Measurements from ENCODE around the gene SLC16A11. TPM values are rescaled to one million over a fixed set of nuclear protein-coding genes. Genes with fewer than 3 reads are reported as not detected.

SLC16A11 gene
- total RNA-seq, 1 donor from 2014 or later, result 3.6 TPM

- intact Hi-C loops (cut with micrococcal nuclease), result no loop called here
- CTCF ChIA-PET, result no interaction called here
- H3K4me1 Mint-ChIP-seq, result peaks cover 2% of the 10 kb centered on the region
- H3K36me3 Mint-ChIP-seq (ENCODE audit: low read depth), result peaks cover 53% of the 10 kb centered on the region
- ATAC-seq (ENCODE audit: low read depth) (no peak), DNase-seq (no peak)
- no peak for TF ChIP-seq CTCF (IDR thresholded peaks at IDR 0.05)
- no peak overlapping the region for H3K27ac Mint-ChIP-seq
- no peaks in the 10 kb centered on the region for H3K27me3 Mint-ChIP-seq
- POLR2A ChIA-PET, result no interaction called here
- H3K4me3 Mint-ChIP-seq, result no peak overlapping the region
- no peaks in the 10 kb centered on the region for H3K9me3 Mint-ChIP-seq
These were observed 46.7 kb downstream of the SLC16A11 start for GRCh38 chr17:6997171-6997570.

- Mint-ChIP-seq H3K9me3 (no peaks in the 10 kb centered on the region), H3K36me3 (ENCODE audit: low read depth) (peaks cover 47% of the 10 kb centered on the region), H3K4me1 (peaks cover 2% of the 10 kb centered on the region), H3K4me3 (no peak overlapping the region), H3K27ac (no peak overlapping the region), H3K27me3 (no peaks in the 10 kb centered on the region)
- DNase-seq, result no peak
- POLR2A ChIA-PET, result no interaction called here
- intact Hi-C loops (cut with micrococcal nuclease), result no loop called here
- TF ChIP-seq CTCF (IDR thresholded peaks at IDR 0.05), result no peak
- no peak for ATAC-seq (ENCODE audit: low read depth)
- CTCF ChIA-PET, result interaction anchor here (1.6 kb wide), 1 partner anchor 8 kb away, joined by 6 read pairs; no protein-coding TSS in a partner anchor
These were observed 47.5 kb downstream of the SLC16A11 start for GRCh38 chr17:6996256-6997011.

- no peak for TF ChIP-seq CTCF (IDR thresholded peaks at IDR 0.05)
- POLR2A ChIA-PET, result no interaction called here
- intact Hi-C loops (cut with micrococcal nuclease), result no loop called here
- H3K4me1 Mint-ChIP-seq, result peaks cover 2% of the 10 kb centered on the region
- ATAC-seq (ENCODE audit: low read depth), result no peak
- CTCF ChIA-PET, result interaction anchor here (0.9 to 1.6 kb wide), 2 partner anchors 9 to 85 kb away, joined by 3 to 6 read pairs; no protein-coding TSS in a partner anchor
- H3K27me3 Mint-ChIP-seq, result no peaks in the 10 kb centered on the region
- no peak for DNase-seq
- no peak within 1 kb of the TSS for H3K27ac Mint-ChIP-seq
- H3K36me3 Mint-ChIP-seq (ENCODE audit: low read depth), result peaks cover 39% of the 10 kb centered on the region
- no peak within 1 kb of the TSS for H3K4me3 Mint-ChIP-seq
- H3K9me3 Mint-ChIP-seq, result no peaks in the 10 kb centered on the region
These were observed 48.2 kb downstream of the SLC16A11 start, which contains the start of gene ALOX12 for GRCh38 chr17:6995500-6996255. ALOX12 (plus strand) TSS chr17:6996049; CDS start chr17:6996118, 69 bp downstream.

GRCh38 chr17:6994666-6995256, 49.1 kb downstream of the SLC16A11 start:
- TF ChIP-seq CTCF (IDR thresholded peaks at IDR 0.05), result no peak
- peaks cover 31% of the 10 kb centered on the region for H3K36me3 Mint-ChIP-seq (ENCODE audit: low read depth)
- H3K9me3 Mint-ChIP-seq, result no peaks in the 10 kb centered on the region
- no peaks in the 10 kb centered on the region for H3K27me3 Mint-ChIP-seq
- H3K4me3 Mint-ChIP-seq, result no peak overlapping the region
- ATAC-seq (ENCODE audit: low read depth) (no peak), DNase-seq (no peak)
- no peak overlapping the region for H3K27ac Mint-ChIP-seq
- ChIA-PET CTCF (interaction anchor here (1.9 kb wide), 1 partner anchor 10 kb away, joined by 5 read pairs; no protein-coding TSS in a partner anchor), POLR2A (no interaction called here)
- intact Hi-C loops (cut with micrococcal nuclease), result no loop called here
- peaks cover 2% of the 10 kb centered on the region for H3K4me1 Mint-ChIP-seq
